ENCODE data around the gene RLN3.

Gene RLN3

DNA sequence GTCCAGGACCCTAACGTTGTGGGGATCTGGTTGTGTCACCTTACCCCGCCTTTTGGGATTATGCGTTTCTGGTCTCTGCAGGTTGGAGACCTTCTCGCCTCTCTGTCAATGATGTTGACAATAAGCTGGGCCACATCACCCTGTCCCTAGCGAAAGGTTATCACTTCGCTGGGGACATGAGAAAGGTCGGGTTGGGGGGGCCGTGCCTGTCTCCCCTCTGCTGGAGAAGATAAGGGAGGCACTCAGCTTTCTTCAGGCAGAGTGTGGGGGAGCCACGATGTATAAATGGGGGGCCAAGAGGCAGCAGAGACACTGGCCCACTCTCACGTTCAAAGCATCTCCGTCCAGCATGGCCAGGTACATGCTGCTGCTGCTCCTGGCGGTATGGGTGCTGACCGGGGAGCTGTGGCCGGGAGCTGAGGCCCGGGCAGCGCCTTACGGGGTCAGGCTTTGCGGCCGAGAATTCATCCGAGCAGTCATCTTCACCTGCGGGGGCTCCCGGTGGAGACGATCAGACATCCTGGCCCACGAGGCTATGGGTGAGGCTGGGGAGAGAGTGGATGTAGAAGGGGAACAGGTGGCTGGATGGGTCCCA lies at the start of gene RLN3:
RLN3 (plus strand) TSS at position 293 of the 595 bp plus-strand sequence; CDS start at position 350, 57 bp downstream.
- no peak for DNase-seq (ENCODE audit: low spot score)

DNA sequence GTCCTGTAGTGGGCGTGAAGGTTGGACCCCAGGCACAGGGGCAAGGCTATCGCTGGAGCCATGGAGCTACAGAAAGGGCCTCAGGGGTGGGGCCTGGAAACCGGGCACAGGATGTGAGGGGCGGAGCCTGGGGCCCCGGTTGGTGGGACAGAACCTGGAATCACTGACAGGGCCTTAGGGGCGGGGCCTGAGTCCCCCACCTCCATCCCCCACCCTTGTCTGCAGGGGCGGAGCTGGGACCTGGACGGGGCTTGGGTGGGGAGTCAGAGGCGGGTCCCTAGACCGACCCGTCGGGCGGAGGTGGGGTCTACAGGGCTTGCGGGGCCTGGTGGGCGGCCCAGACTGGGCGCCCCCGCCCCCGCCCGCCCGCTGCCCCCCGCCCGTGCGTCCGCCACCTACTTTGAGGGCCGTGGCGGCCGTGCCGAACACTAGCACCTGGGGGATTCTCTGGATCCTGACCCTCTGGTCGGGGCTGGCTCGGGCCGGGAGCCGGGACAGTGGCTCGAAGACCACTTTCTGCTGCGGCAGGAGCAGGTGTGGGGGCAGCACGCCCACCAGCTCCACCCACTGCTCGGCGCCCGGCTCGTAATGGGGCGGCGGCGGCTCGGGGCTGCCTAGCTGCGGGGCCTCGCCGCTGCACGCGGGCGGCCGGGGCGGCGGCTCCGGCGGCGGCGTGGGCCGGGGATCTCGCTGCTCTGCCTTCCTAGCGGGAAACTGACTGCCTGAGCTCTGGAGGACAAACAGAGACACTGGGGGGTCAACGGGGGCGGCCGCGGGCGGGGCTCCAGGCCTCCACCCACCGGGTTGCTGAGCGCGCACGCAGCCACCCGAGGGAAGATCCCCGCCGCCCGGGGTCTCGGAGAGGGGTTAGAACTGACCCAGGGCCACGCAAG lies 49.4 kb upstream of the RLN3 start:
- peak; percentile 51 for DNase-seq (ENCODE audit: low spot score)

DNA sequence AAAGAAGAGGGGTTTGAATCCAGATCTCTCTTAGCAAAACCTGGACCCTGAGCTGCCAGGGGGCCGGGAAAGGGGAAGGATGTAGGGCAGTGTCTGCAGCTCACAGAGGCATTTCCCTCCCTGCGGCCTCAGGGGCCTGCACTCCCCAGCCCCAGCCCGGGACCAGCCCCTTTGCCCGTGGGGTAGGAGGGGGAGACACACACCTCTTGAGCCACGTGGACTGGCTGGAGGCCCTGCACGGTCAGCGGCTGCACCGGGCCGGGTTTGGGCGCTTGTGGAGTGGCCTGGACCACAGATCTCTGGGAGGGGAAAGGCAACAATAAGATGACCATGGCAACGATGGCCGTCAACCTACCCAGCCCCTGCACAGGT lies 48.7 kb upstream of the RLN3 start:
- DNase-seq (ENCODE audit: low spot score) = no peak

GRCh38 chr19:13979686-13980085 lies 48.3 kb upstream of the RLN3 start:
- no peak for DNase-seq (ENCODE audit: low spot score)

DNA sequence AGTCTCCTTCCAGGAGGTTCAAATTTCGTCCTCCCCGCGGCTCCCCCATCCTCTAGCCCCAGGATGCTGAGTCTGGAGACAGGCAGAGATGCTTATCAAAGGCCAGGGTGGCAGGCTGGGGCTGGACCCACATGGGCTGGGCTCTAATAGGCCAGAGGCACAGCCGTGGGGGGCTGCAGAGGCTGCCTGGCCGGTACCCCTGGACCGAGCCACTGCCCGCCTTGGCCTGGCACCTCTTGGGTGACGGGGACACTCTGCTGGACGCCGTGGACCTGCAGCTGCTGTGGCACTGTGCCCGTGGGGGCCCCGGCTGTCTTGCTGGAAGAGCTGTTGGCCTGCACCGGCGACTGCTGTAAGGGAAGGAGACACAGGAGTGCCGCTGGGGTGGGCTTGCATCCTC lies 47.6 kb upstream of the RLN3 start:
- no peak for DNase-seq (ENCODE audit: low spot score)

- no peak for DNase-seq (ENCODE audit: low spot score)
Observed at GRCh38 chr19:13981021-13981420, 46.9 kb upstream of the RLN3 start.

DNA sequence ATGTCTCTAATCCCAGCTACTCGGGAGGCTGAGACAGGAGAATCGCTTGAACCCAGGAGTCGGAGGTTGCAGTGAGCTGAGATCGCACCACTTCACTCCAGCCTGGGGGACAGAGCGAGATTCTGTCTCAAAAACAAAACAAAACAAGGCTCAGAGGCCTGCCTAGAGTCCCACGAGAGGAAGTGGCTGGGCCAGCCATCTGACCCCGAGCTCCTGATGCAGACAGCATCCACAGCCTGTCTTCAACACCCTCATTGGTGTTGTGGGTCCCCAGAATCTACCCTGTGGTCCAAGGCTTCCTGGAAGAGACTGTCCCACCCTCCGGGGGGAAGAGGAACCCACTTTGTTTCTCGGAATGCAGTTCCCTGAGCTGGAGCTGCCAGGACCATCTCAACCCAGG lies 46.5 kb upstream of the RLN3 start:
- DNase-seq (ENCODE audit: low spot score) = no peak

GRCh38 chr19:13981988-13982501 lies 45.9 kb upstream of the RLN3 start:
- DNase-seq (ENCODE audit: low spot score) = no peak

GRCh38 chr19:13982773-13983172 lies 45.2 kb upstream of the RLN3 start:
- no peak for DNase-seq (ENCODE audit: low spot score)

- DNase-seq (ENCODE audit: low spot score) = no peak
Observed at GRCh38 chr19:13983213-13983889, 44.6 kb upstream of the RLN3 start.

DNA sequence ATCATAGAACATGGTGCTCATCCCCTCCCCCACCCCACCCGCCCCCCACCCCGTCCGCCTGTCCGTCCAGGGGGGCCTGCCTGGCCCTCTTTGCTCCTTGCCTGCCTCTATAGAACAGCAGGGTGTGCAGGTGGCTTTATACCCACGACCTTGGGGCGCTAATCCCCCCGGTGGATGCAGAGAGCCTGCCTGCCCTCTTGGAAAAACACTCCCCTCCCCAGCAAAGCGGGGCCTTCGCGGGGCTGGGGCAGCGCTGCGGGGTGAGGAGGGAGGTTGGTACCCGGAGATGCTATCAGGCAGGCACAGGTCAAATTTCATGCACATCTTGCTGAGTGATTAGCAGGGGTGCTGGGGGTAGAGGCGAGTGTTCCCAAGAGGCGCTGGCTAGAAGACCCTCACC lies 43.8 kb upstream of the RLN3 start:
- DNase-seq (ENCODE audit: low spot score) = no peak

DNA sequence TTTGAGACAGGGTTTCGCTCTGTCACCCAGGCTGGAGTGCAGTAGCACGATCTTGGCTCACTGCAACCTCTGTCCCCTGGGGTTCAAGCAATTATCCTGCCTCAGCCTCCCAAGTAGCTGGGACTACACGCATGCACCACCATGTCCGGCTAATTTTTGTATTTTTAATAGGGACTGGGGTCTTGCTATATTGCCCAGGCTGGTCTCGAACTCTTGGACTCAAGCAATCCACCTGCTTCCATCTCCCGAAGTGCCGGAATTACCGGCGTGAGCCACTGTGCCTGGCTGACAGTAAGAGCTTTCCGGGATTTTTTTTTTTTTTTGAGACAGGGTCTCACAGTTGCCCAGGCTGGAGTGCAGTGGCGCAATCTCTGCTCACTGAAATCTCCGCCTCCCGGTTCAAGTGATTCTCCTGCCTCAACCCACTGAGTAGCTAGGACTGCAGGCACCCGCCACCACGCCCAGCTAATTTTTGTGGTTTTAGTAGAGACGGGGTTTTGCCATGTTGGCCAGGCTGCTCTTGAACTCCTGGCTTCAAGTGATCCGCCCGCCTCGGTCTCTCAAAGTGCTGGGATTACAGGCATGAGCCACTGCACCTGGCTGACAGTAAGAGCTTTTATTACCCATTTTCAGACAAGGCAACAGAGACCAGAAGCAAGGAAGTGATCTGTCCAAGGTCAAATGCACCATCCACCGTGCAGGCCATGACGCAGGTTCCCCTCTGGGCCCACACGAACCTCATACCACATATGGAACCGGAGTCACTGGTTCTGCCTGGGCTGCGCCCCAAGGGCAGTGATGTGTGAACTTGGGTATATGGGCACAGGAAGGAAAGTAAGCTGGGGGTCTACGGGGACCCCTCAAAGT lies 42.8 kb upstream of the RLN3 start:
- no peak for DNase-seq (ENCODE audit: low spot score)

DNA sequence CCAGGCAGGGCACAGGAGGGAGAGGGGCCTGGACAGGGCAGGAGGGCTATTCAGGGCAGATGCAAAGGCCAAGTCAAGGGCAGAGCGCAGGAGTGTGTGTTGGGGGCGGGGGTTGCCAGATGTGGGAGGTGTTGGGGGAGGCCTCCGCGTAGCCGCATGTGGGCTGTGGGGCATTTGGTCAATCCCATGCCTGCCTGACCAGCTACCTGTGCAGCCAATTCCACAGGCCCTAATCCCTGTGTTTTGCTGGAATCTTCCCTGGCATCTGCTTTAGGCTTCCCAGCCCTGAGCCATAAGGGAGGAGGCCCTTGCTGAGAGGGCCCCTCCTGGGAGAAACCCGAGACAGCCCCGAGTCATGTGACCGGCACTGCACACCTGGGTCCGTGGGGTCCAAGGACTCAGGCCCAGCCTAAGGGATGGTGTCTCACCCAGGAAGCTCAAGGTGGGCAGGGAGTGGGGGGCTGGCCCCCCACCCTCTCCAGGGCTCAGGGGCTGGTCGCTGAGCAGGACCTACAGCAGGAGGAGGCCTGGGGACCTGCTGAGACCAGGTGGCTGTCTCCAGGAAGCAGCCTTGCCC lies 42.1 kb upstream of the RLN3 start:
- no peak for DNase-seq (ENCODE audit: low spot score)

GRCh38 chr19:13986348-13986904 lies 41.5 kb upstream of the RLN3 start:
- DNase-seq (ENCODE audit: low spot score) = peak; percentile 62

- peak; percentile 68 for DNase-seq (ENCODE audit: low spot score)
Observed at GRCh38 chr19:13987101-13987890, 40.7 kb upstream of the RLN3 start.

GRCh38 chr19:13989487-13989886 lies 38.5 kb upstream of the RLN3 start:
- no peak for DNase-seq (ENCODE audit: low spot score)

- DNase-seq (ENCODE audit: low spot score) = no peak
Observed at GRCh38 chr19:13990085-13990484, 37.9 kb upstream of the RLN3 start.

GRCh38 chr19:13992025-13992424 lies 35.9 kb upstream of the RLN3 start:
- no peak for DNase-seq (ENCODE audit: low spot score)

DNA sequence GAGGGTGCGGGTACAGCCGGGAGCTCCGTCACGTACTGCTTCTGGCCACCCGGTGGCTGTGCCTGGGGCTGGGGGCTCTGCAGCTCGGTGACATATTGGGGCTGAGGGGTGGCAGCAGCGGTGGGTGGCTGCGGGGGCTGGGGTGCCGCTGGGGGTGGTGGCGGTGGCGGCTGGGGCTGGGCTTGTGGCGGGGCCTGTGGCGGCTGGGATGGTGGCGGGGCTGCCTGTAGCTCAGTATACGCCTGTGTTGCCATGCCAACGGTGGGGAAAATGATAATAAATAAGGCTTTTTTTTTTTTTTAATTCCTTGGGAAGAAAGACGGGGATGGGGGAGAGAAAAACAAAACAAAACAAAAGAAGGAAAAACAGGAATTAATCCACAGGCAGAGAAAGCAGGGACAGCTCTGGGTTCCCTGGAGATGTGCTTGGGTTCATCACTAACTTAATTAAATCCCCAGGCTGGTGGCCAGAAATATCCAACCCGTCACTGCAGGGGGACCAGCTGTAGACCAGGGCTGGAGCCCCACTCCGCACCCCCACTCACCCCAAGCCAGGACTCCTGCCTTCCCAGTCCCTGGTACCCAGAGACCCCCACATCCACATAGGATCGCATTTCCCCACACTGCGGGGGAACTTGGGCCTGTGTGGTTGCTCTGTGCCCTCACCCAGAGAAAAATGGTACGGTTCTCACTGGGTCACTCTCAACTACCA lies 34.2 kb upstream of the RLN3 start:
- DNase-seq (ENCODE audit: low spot score) = no peak

Measured in globus pallidus (tissue), 1 donor.